Esophagus muscularis mucosa (tissue), 4 donors: ENCODE results near the gene CNTFR. TPM values are rescaled to one million over a fixed set of nuclear protein-coding genes. Genes with fewer than 3 reads are reported as not detected.

Experiments used
- DNase-seq: peaks from one replicate; pipeline ENCODE4 v3.0.0-alpha.2; 2017; ENCODE audit errors: extremely low spot score
- H3K27ac ChIP-seq, 4 donors: fragments of 200-600 bp; sonication (generic); replicated peaks in 1 of 4; 1 replicate in 3 of 4; 2 replicates in 1 of 4; pipeline ENCODE4 v1.5.1; 2016 to 2019; ENCODE audit warnings: mild to moderate bottlenecking in 1 of 4
- H3K27me3 ChIP-seq, 4 donors: fragments of 200-600 bp; sonication (generic); one replicate each; pipeline versions ENCODE4 v1.5.1 to v1.6.0; 2016 to 2019
- H3K36me3 ChIP-seq, 4 donors: fragments of 200-600 bp; sonication (generic); one replicate each; pipeline ENCODE4 v1.5.1; 2016 to 2019
- H3K4me1 ChIP-seq, 4 donors: fragments of 200-600 bp; sonication (generic); one replicate each; pipeline ENCODE4 v1.5.1; 2016 to 2019
- H3K4me3 ChIP-seq, 4 donors: fragments of 200-600 bp; sonication (generic); 1 replicate in 2 of 4; 2 replicates in 2 of 4; pipeline ENCODE4 v1.5.1; 2016 to 2019; ENCODE audit warnings: mild to moderate bottlenecking in 4 of 4, moderate library complexity in 1 of 4
- H3K9me3 ChIP-seq, 4 donors: fragments of 200-600 bp; sonication (generic); 1 replicate in 3 of 4; 2 replicates in 1 of 4; pipeline ENCODE4 v1.5.1; 2016 to 2019
- EP300 ChIP-seq: sonication (generic); formaldehyde crosslinking; IDR thresholded peaks from one replicate; pipeline ENCODE4 v1.6.1; 2017; ENCODE audit warnings: antibody characterized with exemption
- POLR2A ChIP-seq: fragments of 450-650 bp; IDR thresholded peaks from one replicate; pipeline ENCODE4 v1.6.1; 2017; ENCODE audit warnings: antibody characterized with exemption, moderate library complexity, mild to moderate bottlenecking, low read depth
- POLR2AphosphoS5 ChIP-seq, 2 donors: sonication (generic); formaldehyde crosslinking; IDR thresholded peaks; one replicate each; pipeline ENCODE4 v1.6.1; 2017; ENCODE audit warnings: antibody characterized with exemption in 2 of 2
- WGBS: methylation state at CpG from one replicate; pipeline ENCODE4 v1.1.5; 2018; 5-methylcytosine and 5-hydroxymethylcytosine counted together
- intact Hi-C: fragments of 100-400 bp; cut with DNase I; formaldehyde crosslinking; loops from one replicate; pipeline ENCODE4 v1.15.1; 2023
- total RNA-seq, 4 donors: library from RNA; depleted of rRNA; stranded (reverse); fragments of >200 nt; gene quantifications; one replicate each; pipeline versions ENCODE4 v1.1.0 to v1.2.1, GENCODE V29; 2016
- TF ChIP-seq, protein P1 (sequence below), 3 experiments: fragments of 200-600 bp in 2 of 3; fragments of 450-650 bp in 1 of 3; sonication (generic) in 2 of 3; IDR thresholded peaks; one replicate each; pipeline ENCODE4 v1.5.1; 2017 to 2019; ENCODE audit warnings: antibody characterized with exemption in 3 of 3, mild to moderate bottlenecking in 2 of 3, moderate library complexity in 1 of 3

Gene CNTFR
- total RNA-seq, 4 donors from 2014 or later = 1.2 to 3.8 (median 2.7) TPM

DNA sequence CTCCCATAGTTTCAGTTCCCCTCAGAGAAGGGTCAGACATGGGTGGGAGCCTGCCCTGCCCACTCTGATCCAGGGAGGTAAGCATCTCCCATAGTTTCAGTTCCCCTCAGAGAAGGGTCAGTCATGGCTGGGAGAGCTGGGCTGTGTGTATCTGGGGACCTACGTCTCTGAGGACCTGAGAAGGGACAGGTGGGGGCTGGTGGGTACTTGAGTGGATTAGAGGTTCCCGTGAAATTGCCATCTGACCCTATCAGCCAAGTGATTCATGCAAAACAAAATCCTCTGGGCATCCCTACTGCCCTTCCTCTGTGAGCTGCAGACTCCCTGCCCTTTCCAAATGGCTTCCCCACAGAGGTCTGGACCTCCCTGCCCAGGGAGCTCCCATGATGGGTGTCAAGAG is 70.6 kb downstream of the CNTFR start:
- no peak for DNase-seq
- H3K4me3 ChIP-seq = no peak overlapping the region
- TF ChIP-seq EP300 (no peak), POLR2A (no peak), POLR2AphosphoS5 (IDR thresholded peaks at IDR 0.05) (no peak)
- TF ChIP-seq, protein P1, sequence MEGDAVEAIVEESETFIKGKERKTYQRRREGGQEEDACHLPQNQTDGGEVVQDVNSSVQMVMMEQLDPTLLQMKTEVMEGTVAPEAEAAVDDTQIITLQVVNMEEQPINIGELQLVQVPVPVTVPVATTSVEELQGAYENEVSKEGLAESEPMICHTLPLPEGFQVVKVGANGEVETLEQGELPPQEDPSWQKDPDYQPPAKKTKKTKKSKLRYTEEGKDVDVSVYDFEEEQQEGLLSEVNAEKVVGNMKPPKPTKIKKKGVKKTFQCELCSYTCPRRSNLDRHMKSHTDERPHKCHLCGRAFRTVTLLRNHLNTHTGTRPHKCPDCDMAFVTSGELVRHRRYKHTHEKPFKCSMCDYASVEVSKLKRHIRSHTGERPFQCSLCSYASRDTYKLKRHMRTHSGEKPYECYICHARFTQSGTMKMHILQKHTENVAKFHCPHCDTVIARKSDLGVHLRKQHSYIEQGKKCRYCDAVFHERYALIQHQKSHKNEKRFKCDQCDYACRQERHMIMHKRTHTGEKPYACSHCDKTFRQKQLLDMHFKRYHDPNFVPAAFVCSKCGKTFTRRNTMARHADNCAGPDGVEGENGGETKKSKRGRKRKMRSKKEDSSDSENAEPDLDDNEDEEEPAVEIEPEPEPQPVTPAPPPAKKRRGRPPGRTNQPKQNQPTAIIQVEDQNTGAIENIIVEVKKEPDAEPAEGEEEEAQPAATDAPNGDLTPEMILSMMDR (IDR thresholded peaks at IDR 0.05) = no peak
- no peaks in the 10 kb centered on the region for H3K9me3 ChIP-seq
- H3K4me1 ChIP-seq = peaks cover 8 to 16% (median 15%) of the 10 kb centered on the region in 4 donors
- no peaks in the 10 kb centered on the region for H3K27me3 ChIP-seq
- intact Hi-C loops = no loop called here
- 83% methylated on average over 2 of the region's 2 CpGs for WGBS
- H3K36me3 ChIP-seq = no peaks in the 10 kb centered on the region
- H3K27ac ChIP-seq = no peak overlapping the region

DNA sequence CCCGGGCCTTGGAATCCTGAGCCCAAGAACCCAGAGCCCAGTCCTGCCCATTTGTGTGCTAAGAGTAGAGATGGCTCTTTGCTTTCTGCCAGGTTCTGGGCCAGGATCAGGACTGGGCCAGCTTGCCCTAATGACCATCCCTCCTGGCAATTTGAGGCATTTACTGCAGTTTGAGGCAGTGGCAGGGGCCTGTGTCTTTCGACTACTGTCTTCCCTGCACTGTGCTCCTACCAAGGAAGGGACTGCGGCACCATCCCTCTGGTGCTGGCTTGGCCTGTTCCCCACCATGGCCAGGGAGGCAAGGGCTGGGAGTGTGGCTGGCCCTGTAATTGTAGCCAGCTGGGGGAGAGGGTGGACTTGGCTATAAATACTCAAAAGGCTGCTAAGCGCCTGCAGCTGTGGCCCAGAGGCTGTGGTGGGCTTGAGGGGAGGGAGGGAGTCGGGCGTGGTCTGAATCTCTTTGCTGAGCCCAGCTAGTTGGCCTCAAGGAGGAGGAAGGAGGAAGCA is 71.4 kb downstream of the CNTFR start:
- no peaks in the 10 kb centered on the region for H3K9me3 ChIP-seq
- intact Hi-C loops = no loop called here
- H3K27me3 ChIP-seq = no peaks in the 10 kb centered on the region
- peaks cover 4 to 11% (median 8%) of the 10 kb centered on the region in 4 donors for H3K4me1 ChIP-seq
- H3K4me3 ChIP-seq = no peak overlapping the region
- TF ChIP-seq POLR2A (no peak), EP300 (no peak)
- TF ChIP-seq, protein P1 (IDR thresholded peaks at IDR 0.05) = no peak
- no peak for DNase-seq
- H3K27ac ChIP-seq = no peak overlapping the region
- WGBS = 79% methylated on average over 6 of the region's 6 CpGs
- H3K36me3 ChIP-seq = no peaks in the 10 kb centered on the region

DNA sequence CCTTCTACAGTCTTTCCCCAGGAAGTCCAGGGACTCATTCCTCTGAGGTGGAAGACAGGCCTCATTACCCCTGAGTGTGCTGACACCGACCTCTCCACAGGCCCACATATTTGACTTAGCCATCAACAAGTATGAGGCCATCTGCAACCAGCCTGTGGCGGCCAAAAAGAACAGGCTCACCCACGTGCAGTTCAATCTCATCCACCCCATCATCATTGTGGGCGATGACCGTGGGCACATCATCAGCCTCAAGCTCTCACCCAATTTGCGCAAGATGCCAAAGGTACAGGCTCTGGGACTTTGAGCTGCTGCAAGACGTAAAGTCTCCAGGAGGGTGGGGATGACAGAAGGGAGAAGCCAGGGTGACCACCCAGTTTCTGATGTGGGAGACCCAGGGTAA is 72.3 kb downstream of the CNTFR start:
- intact Hi-C loops = no loop called here
- no peak for TF ChIP-seq POLR2AphosphoS5 (IDR thresholded peaks at IDR 0.05)
- TF ChIP-seq POLR2A = no peak
- no peak for TF ChIP-seq EP300
- TF ChIP-seq, protein P1 (IDR thresholded peaks at IDR 0.05) = no peak

DNA sequence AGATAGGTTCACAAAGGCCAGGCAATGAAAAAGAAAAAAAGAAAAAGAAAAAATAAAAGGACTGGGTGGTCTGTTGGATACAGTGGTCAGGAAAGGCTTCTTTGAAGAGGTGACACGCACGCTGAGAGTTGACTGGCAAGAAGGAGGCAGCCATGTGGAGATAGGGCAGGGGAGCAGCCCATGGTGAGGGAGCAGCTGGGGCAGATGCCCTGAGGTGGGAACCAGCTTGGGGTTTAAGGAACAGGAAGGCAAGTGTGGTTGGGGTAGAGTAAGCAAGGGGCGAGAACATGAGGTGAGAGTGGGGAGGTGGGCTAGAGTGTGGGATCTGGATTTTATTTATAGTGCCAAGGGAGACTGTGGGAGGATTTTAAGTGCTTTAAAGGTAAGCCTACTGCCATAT is 73.6 kb downstream of the CNTFR start:
- H3K4me1 ChIP-seq = no peaks in the 10 kb centered on the region
- no peak for TF ChIP-seq EP300
- H3K27ac ChIP-seq = no peak overlapping the region
- H3K27me3 ChIP-seq = no peaks in the 10 kb centered on the region
- no peaks in the 10 kb centered on the region for H3K9me3 ChIP-seq
- WGBS = 89% methylated on average over 3 of the region's 3 CpGs
- H3K36me3 ChIP-seq = no peaks in the 10 kb centered on the region
- H3K4me3 ChIP-seq = no peak overlapping the region
- intact Hi-C loops = no loop called here
- DNase-seq = no peak

More for the DNA sequence above, 72.3 kb downstream of the CNTFR start:
- WGBS = 87% methylated on average over 7 of the region's 7 CpGs
- DNase-seq = no peak
- H3K36me3 ChIP-seq = no peaks in the 10 kb centered on the region
- H3K27me3 ChIP-seq = no peaks in the 10 kb centered on the region
- H3K27ac ChIP-seq = no peak overlapping the region
- H3K4me3 ChIP-seq = no peak overlapping the region
- peaks cover 0 to 4% (median under 1%) of the 10 kb centered on the region in 4 donors for H3K4me1 ChIP-seq
- H3K9me3 ChIP-seq = no peaks in the 10 kb centered on the region

DNA sequence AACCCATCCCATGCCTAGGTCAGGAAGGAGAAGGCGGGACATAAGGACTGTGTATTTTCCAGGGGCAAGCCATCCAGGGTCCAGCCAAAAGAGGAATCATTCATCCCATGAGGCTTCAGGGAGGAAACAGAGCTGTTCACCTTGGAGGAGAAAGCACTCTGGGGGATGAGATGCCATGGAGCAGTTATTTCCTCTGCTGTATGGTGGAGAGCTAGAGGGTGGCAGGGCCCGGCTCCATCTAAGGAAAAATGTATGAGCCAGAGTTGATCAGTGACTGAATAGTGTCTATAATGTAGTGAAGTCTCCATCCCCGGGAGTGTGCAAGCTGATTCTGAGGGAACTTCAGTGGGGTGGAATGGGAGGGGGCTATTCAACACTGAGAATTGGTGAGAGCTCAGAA is 74.7 kb downstream of the CNTFR start:
- DNase-seq = no peak
- intact Hi-C loops = no loop called here
- Histone ChIP-seq H3K36me3 (no peaks in the 10 kb centered on the region), H3K4me1 (no peaks in the 10 kb centered on the region), H3K9me3 (no peaks in the 10 kb centered on the region), H3K27ac (no peak overlapping the region), H3K27me3 (no peaks in the 10 kb centered on the region), H3K4me3 (no peak overlapping the region)
- 96% methylated on average over 3 of the region's 3 CpGs for WGBS
- TF ChIP-seq POLR2A = no peak
- TF ChIP-seq EP300 = no peak
- no peak for TF ChIP-seq POLR2AphosphoS5 (IDR thresholded peaks at IDR 0.05)
- TF ChIP-seq, protein P1 (IDR thresholded peaks at IDR 0.05) = no peak
